OCI-LY7 (cell line): ENCODE results near the gene TNP2.

ENCODE experiments used
- CTCF ChIP-seq: fragments of 200-600 bp; sonication (generic); conservative IDR thresholded peaks from 2 replicates; pipeline ENCODE4 v1.5.1; 2014; ENCODE audit warnings: mild to moderate bottlenecking, antibody characterized with exemption, low read length, moderate library complexity, mixed read lengths
- EZH2phosphoT487 ChIP-seq: fragments of 200-600 bp; sonication (generic); IDR thresholded peaks from 2 replicates; pipeline ENCODE4 v1.6.1; 2018; ENCODE audit warnings: low read depth, borderline replicate concordance, mild to moderate bottlenecking, mixed run types, antibody characterized with exemption, low read length, moderate library complexity, mixed read lengths

- no peak for TF ChIP-seq CTCF
- TF ChIP-seq EZH2phosphoT487: no peak
These were observed 7.9 kb upstream of the TNP2 start for GRCh38 chr16:11276896-11277593.
